Stimulated activated CD8-positive, alpha-beta memory T cell treated with anti-CD3 and anti-CD28 coated beads, Interleukin-4, amount 100 ng/mL, for 4 hours (primary cell): ENCODE measurements around the gene GDF15.
"Not testable (repeated sequence)": the region's sequence is repeated elsewhere in the genome, so short reads cannot be mapped to it uniquely, and the experiment has no call there.

Experiments
- DNase-seq, 2 donors: peaks; one replicate each; pipeline ENCODE4 v3.0.0-alpha.2; 2020; ENCODE audit warnings: low read depth in 2 of 2, low spot score in 1 of 2

The GDF15 gene

GRCh38 chr19:18390065-18390907 is 4.3 kb downstream of the GDF15 start:
- DNase-seq, result no peak

- DNase-seq, result no peak
These were observed 5.6 kb downstream of the GDF15 start for GRCh38 chr19:18391509-18392075.

GRCh38 chr19:18392417-18392816 is 6.5 kb downstream of the GDF15 start:
- no peak for DNase-seq

GRCh38 chr19:18392926-18393325 is 7.0 kb downstream of the GDF15 start:
- no peak for DNase-seq

GRCh38 chr19:18393836-18394235 is 7.9 kb downstream of the GDF15 start:
- DNase-seq, result no peak

- DNase-seq, result no peak
These were observed 10.7 kb downstream of the GDF15 start for GRCh38 chr19:18396471-18397241.

- DNase-seq, result no peak
These were observed 11.6 kb downstream of the GDF15 start, which contains the start of gene LRRC25 for GRCh38 chr19:18397242-18398202. TSS of gene LRRC25 (minus strand) at chr19:18397622. CDS start at chr19:18396963, 659 bp downstream.

- no peak for DNase-seq
These were observed 13.1 kb downstream of the GDF15 start for GRCh38 chr19:18399008-18399407.

- DNase-seq, result no peak
These were observed 15.7 kb downstream of the GDF15 start for GRCh38 chr19:18401580-18402112.

- DNase-seq, result not testable (repeated sequence)
These were observed 16.7 kb downstream of the GDF15 start for GRCh38 chr19:18402455-18403248.

GRCh38 chr19:18405754-18406153 is 19.8 kb downstream of the GDF15 start:
- not testable (repeated sequence) for DNase-seq

GRCh38 chr19:18406749-18407148 is 20.8 kb downstream of the GDF15 start:
- DNase-seq, result no peak

- no peak for DNase-seq
These were observed 22.1 kb downstream of the GDF15 start for GRCh38 chr19:18408053-18408476.

- no peak for DNase-seq
These were observed 26.8 kb downstream of the GDF15 start for GRCh38 chr19:18412610-18413239.

- DNase-seq, result no peak
These were observed 28.7 kb downstream of the GDF15 start for GRCh38 chr19:18414504-18415177.

- DNase-seq, result no peak
These were observed 29.4 kb downstream of the GDF15 start for GRCh38 chr19:18415178-18415867.

GRCh38 chr19:18416778-18417249 is 30.9 kb downstream of the GDF15 start:
- peak in 1 of 2 donors; percentile 52 for DNase-seq
